Stimulated activated CD4-positive, alpha-beta T cell treated with anti-CD3 and anti-CD28 coated beads, Interleukin-2, amount 100 ng/mL, for 48 hours (primary cell): Measurements from ENCODE around the gene ABTB2.

ENCODE experiments used
- DNase-seq, 2 donors: peaks; one replicate each; pipeline ENCODE4 v3.0.0-alpha.2; 2020

The ABTB2 gene

GRCh38 chr11:34341096-34341495 is 16.7 kb downstream of the ABTB2 start:
- no peak for DNase-seq

- no peak for DNase-seq
These were observed 17.2 kb downstream of the ABTB2 start for GRCh38 chr11:34340653-34341052.

- no peak for DNase-seq
These were observed 18.4 kb downstream of the ABTB2 start for GRCh38 chr11:34339149-34340064.

GRCh38 chr11:34337016-34337415 is 20.8 kb downstream of the ABTB2 start:
- DNase-seq: no peak

- DNase-seq: no peak
These were observed 22.0 kb downstream of the ABTB2 start for GRCh38 chr11:34335801-34336200.

GRCh38 chr11:34335331-34335730 is 22.5 kb downstream of the ABTB2 start:
- no peak for DNase-seq

GRCh38 chr11:34333787-34334186 is 24.0 kb downstream of the ABTB2 start:
- DNase-seq: no peak

- no peak for DNase-seq
These were observed 25.3 kb downstream of the ABTB2 start for GRCh38 chr11:34332524-34332923.

- no peak for DNase-seq
These were observed 26.1 kb downstream of the ABTB2 start for GRCh38 chr11:34331736-34332135.

GRCh38 chr11:34331329-34331728 is 26.5 kb downstream of the ABTB2 start:
- DNase-seq: no peak

- no peak for DNase-seq
These were observed 27.2 kb downstream of the ABTB2 start for GRCh38 chr11:34330653-34331052.

GRCh38 chr11:34329876-34330275 is 27.9 kb downstream of the ABTB2 start:
- no peak for DNase-seq

GRCh38 chr11:34328632-34328910 is 29.2 kb downstream of the ABTB2 start:
- DNase-seq: no peak

GRCh38 chr11:34327804-34328631 is 29.8 kb downstream of the ABTB2 start:
- no peak for DNase-seq

GRCh38 chr11:34324466-34324865 is 33.3 kb downstream of the ABTB2 start:
- DNase-seq: no peak

- DNase-seq: no peak
These were observed 34.2 kb downstream of the ABTB2 start for GRCh38 chr11:34323601-34324000.

GRCh38 chr11:34318111-34319037 is 39.4 kb downstream of the ABTB2 start:
- DNase-seq: no peak

- no peak for DNase-seq
These were observed 40.1 kb downstream of the ABTB2 start for GRCh38 chr11:34317666-34318065.

GRCh38 chr11:34317036-34317360 is 40.8 kb downstream of the ABTB2 start:
- DNase-seq: no peak

GRCh38 chr11:34316347-34317035 is 41.3 kb downstream of the ABTB2 start:
- no peak for DNase-seq

- DNase-seq: no peak
These were observed 42.4 kb downstream of the ABTB2 start for GRCh38 chr11:34315394-34315793.

GRCh38 chr11:34314936-34315335 is 42.9 kb downstream of the ABTB2 start:
- no peak for DNase-seq

- no peak for DNase-seq
These were observed 43.6 kb downstream of the ABTB2 start for GRCh38 chr11:34314176-34314575.
